ENCODE results near the gene CABLES2. TPM values are rescaled to one million over a fixed set of nuclear protein-coding genes. Genes with fewer than 3 reads are reported as not detected.

CABLES2 gene
- total RNA-seq, 1 experiment from 2014 or later, result 12.9 TPM

- Histone ChIP-seq H3K4me1 (no peaks in the 10 kb centered on the region), H3K27ac (no peak overlapping the region), H3K36me3 (no peaks in the 10 kb centered on the region), H3K27me3 (peaks cover 58% of the 10 kb centered on the region), H3K9me3 (replicated peaks) (no peaks in the 10 kb centered on the region), H3K4me3 (no peak overlapping the region)
- no peak for DNase-seq
Measured at GRCh38 chr20:62416651-62417637, 9.9 kb upstream of the CABLES2 start.

GRCh38 chr20:62415354-62416111 lies 8.4 kb upstream of the CABLES2 start:
- Histone ChIP-seq H3K4me1 (no peaks in the 10 kb centered on the region), H3K27ac (no peak overlapping the region), H3K9me3 (replicated peaks) (no peaks in the 10 kb centered on the region), H3K4me3 (no peak overlapping the region), H3K36me3 (no peaks in the 10 kb centered on the region), H3K27me3 (peaks cover 68% of the 10 kb centered on the region)
- no peak for DNase-seq

GRCh38 chr20:62413896-62414481 lies 6.9 kb upstream of the CABLES2 start:
- Histone ChIP-seq H3K27ac (no peak overlapping the region), H3K9me3 (replicated peaks) (no peaks in the 10 kb centered on the region), H3K36me3 (no peaks in the 10 kb centered on the region), H3K4me3 (no peak overlapping the region), H3K4me1 (no peaks in the 10 kb centered on the region), H3K27me3 (peaks cover 70% of the 10 kb centered on the region)
- DNase-seq, result no peak

- Histone ChIP-seq H3K4me1 (no peaks in the 10 kb centered on the region), H3K4me3 (no peak overlapping the region), H3K36me3 (no peaks in the 10 kb centered on the region), H3K27me3 (peaks cover 72% of the 10 kb centered on the region), H3K9me3 (replicated peaks) (no peaks in the 10 kb centered on the region), H3K27ac (no peak overlapping the region)
- DNase-seq, result no peak
Measured at GRCh38 chr20:62413025-62413570, 6.0 kb upstream of the CABLES2 start.

- no peak overlapping the region for H3K4me3 ChIP-seq
- H3K36me3 ChIP-seq, result no peaks in the 10 kb centered on the region
- peaks cover 76% of the 10 kb centered on the region for H3K27me3 ChIP-seq
- DNase-seq, result no peak
- H3K4me1 ChIP-seq, result peaks cover 1% of the 10 kb centered on the region; the same call in 1 of the 2 replicates
- no peak overlapping the region for H3K27ac ChIP-seq
- H3K9me3 ChIP-seq (replicated peaks), result no peaks in the 10 kb centered on the region
Measured at GRCh38 chr20:62412194-62413024, 5.3 kb upstream of the CABLES2 start.

- Histone ChIP-seq H3K9me3 (replicated peaks) (no peaks in the 10 kb centered on the region), H3K4me1 (peaks cover 3% of the 10 kb centered on the region; the same call in 1 of the 2 replicates), H3K4me3 (no peak overlapping the region), H3K27ac (no peak overlapping the region), H3K36me3 (no peaks in the 10 kb centered on the region), H3K27me3 (peaks cover 71% of the 10 kb centered on the region)
- no peak for DNase-seq
Measured at GRCh38 chr20:62411479-62412193, 4.6 kb upstream of the CABLES2 start.

GRCh38 chr20:62410746-62411478 lies 3.8 kb upstream of the CABLES2 start:
- Histone ChIP-seq H3K4me1 (peaks cover 8% of the 10 kb centered on the region; the same call in 1 of the 2 replicates), H3K4me3 (no peak overlapping the region), H3K36me3 (no peaks in the 10 kb centered on the region), H3K27ac (no peak overlapping the region), H3K9me3 (replicated peaks) (no peaks in the 10 kb centered on the region), H3K27me3 (peaks cover 71% of the 10 kb centered on the region)
- no peak for DNase-seq

GRCh38 chr20:62409931-62410745 lies 3.1 kb upstream of the CABLES2 start:
- Histone ChIP-seq H3K27me3 (peaks cover 63% of the 10 kb centered on the region), H3K36me3 (no peaks in the 10 kb centered on the region), H3K27ac (no peak overlapping the region), H3K9me3 (replicated peaks) (no peaks in the 10 kb centered on the region), H3K4me3 (no peak overlapping the region), H3K4me1 (peaks cover 8% of the 10 kb centered on the region; the same call in 1 of the 2 replicates)
- peak; percentile 61 to 72 for DNase-seq

- H3K27ac ChIP-seq, result no peak overlapping the region
- H3K36me3 ChIP-seq, result no peaks in the 10 kb centered on the region
- peaks cover 55% of the 10 kb centered on the region for H3K27me3 ChIP-seq
- peaks cover 8% of the 10 kb centered on the region; the same call in 1 of the 2 replicates for H3K4me1 ChIP-seq
- DNase-seq, result no peak
- no peak overlapping the region for H3K4me3 ChIP-seq
- H3K9me3 ChIP-seq (replicated peaks), result no peaks in the 10 kb centered on the region
Measured at GRCh38 chr20:62409086-62409853, 2.2 kb upstream of the CABLES2 start.

- DNase-seq, result peak; percentile 64 to 65
- no peak overlapping the region for H3K27ac ChIP-seq
- H3K4me3 ChIP-seq, result no peak overlapping the region
- H3K27me3 ChIP-seq, result peaks cover 48% of the 10 kb centered on the region
- H3K4me1 ChIP-seq, result peaks cover 8% of the 10 kb centered on the region; the same call in 1 of the 2 replicates
- no peaks in the 10 kb centered on the region for H3K36me3 ChIP-seq
- H3K9me3 ChIP-seq (replicated peaks), result no peaks in the 10 kb centered on the region
Measured at GRCh38 chr20:62408640-62409039, 1.6 kb upstream of the CABLES2 start.

GRCh38 chr20:62408055-62408454 lies 970 bp upstream of the CABLES2 start:
- H3K4me3 ChIP-seq, result no peak overlapping the region
- peaks cover 8% of the 10 kb centered on the region; the same call in 1 of the 2 replicates for H3K4me1 ChIP-seq
- H3K9me3 ChIP-seq (replicated peaks), result no peaks in the 10 kb centered on the region
- no peak for DNase-seq
- peaks cover 47% of the 10 kb centered on the region for H3K27me3 ChIP-seq
- no peaks in the 10 kb centered on the region for H3K36me3 ChIP-seq
- no peak overlapping the region for H3K27ac ChIP-seq
